BLaER1 (cell line): ENCODE measurements around the gene TOE1.
A peak's percentile ranks its signal among the peaks of the same experiment; 100 is the strongest.

Source experiments
- H3K27ac ChIP-seq: shearing (Covaris generic); formaldehyde crosslinking; 2 replicates; pipeline ENCODE4 v1.8.1; 2022
- H3K27me3 ChIP-seq: shearing (Covaris generic); formaldehyde crosslinking; 2 replicates; pipeline ENCODE4 v1.8.1; 2022
- H3K36me3 ChIP-seq: shearing (Covaris generic); formaldehyde crosslinking; 2 replicates; pipeline ENCODE4 v1.8.1; 2022
- H3K4me1 ChIP-seq: shearing (Covaris generic); formaldehyde crosslinking; 2 replicates; pipeline ENCODE4 v1.8.1; 2022
- H3K4me2 ChIP-seq: shearing (Covaris generic); formaldehyde crosslinking; 2 replicates; pipeline ENCODE4 v1.8.1; 2022
- H3K4me3 ChIP-seq: shearing (Covaris generic); formaldehyde crosslinking; 2 replicates; pipeline ENCODE4 v1.8.1; 2022
- H3K9ac ChIP-seq: shearing (Covaris generic); formaldehyde crosslinking; 2 replicates; pipeline ENCODE4 v1.8.1; 2022
- H3K9me3 ChIP-seq: shearing (Covaris generic); formaldehyde crosslinking; 2 replicates; pipeline ENCODE4 v1.8.1; 2022
- H4K20me1 ChIP-seq: shearing (Covaris generic); formaldehyde crosslinking; 2 replicates; pipeline ENCODE4 v1.8.1; 2022
- Cebpa-rat ChIP-seq: shearing (Covaris generic); IDR thresholded peaks from 2 replicates; pipeline ENCODE4 v1.8.1; 2022

TOE1 gene

DNA sequence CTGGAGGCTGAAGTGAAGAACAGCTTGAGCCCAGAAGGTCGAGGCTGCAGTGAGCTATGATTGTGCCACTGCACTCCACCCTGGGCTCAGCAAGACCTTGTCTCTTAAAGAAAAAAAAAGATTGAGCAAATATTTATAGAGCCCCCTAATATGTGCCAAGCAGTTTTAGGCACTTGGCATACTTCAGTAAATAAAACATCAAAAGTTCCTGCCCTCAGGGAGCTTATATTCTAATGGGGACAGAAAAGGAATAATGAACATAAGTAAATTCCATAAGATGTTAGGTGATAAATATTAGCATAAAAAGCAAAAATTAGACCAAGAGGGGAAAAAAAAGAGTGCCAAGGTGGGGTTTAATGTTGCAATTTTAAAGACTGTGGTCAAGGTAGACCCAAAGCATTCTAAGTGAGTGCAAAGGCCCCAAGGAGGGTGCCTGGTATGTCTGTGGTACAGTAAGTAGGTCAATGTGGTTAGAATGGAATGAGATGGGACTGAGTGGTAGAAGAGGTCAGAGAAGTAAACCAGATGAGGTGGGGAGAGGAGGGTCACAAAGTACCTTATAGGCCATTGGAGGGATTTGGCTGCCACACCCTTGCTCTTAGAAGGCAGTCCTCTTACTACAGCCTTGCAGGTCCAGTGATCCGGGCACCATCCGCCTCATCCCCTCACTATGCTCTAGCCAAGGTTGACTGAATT is 2.2 kb upstream of the TOE1 start:
- Histone ChIP-seq H3K9ac (no peak overlapping the region), H3K9me3 (no peaks in the 10 kb centered on the region), H4K20me1 (no peaks in the 10 kb centered on the region), H3K4me1 (peaks cover 57% of the 10 kb centered on the region), H3K27ac (no peak overlapping the region), H3K27me3 (no peaks in the 10 kb centered on the region), H3K4me2 (peak overlapping the region; percentile 83), H3K4me3 (no peak overlapping the region), H3K36me3 (peaks cover 28% of the 10 kb centered on the region)
- TF ChIP-seq Cebpa-rat = no peak

DNA sequence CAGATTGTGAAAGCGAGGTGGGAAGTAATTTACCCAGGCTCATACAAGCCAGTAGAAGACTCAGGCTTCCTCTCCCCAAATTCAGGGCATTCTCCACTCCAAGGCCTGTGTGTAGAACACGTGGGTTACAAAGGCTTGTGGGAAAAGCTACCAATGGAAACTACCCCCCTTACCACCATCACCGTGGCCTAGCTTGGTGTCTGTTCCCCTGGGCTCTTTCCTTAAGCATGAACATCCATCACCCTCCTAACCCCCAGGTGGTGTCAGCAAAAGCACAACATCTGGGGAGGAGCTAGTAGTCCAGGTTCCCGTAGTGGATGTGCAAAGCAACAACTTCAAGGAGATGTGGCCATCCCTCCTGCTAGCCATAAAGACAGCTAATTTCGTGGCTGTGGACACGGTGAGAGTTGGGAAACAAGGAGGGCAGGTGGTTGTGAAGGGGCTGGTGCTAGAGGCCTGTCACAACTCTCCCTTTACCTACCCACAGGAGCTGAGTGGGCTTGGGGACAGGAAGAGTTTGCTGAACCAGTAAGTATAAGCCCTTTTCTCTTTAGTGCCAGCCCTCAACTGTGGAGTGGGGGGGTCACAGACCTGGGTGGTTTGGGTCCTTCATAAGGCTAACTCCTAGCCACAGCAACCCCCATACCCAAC is 971 bp downstream of the TOE1 start:
- H3K9me3 ChIP-seq = no peaks in the 10 kb centered on the region
- H3K9ac ChIP-seq = peak overlapping the region; percentile 97
- H3K4me1 ChIP-seq = peaks cover 44% of the 10 kb centered on the region
- H3K4me3 ChIP-seq = peak overlapping the region; percentile 82
- peaks cover 44% of the 10 kb centered on the region for H3K36me3 ChIP-seq
- TF ChIP-seq Cebpa-rat = no peak
- H3K27me3 ChIP-seq = no peaks in the 10 kb centered on the region
- no peaks in the 10 kb centered on the region for H4K20me1 ChIP-seq
- peak overlapping the region; percentile 83 for H3K4me2 ChIP-seq
- peak overlapping the region; percentile 97 for H3K27ac ChIP-seq

- Histone ChIP-seq H3K36me3 (peaks cover 53% of the 10 kb centered on the region), H3K4me2 (no peak overlapping the region), H3K27ac (no peak overlapping the region)
Observed at GRCh38 chr1:45344499-45344898, 4.5 kb downstream of the TOE1 start.

GRCh38 chr1:45345014-45345413 is 5.0 kb downstream of the TOE1 start:
- Histone ChIP-seq H3K36me3 (peaks cover 53% of the 10 kb centered on the region), H3K4me3 (no peak overlapping the region), H3K4me1 (peaks cover 27% of the 10 kb centered on the region), H3K4me2 (no peak overlapping the region), H3K27ac (no peak overlapping the region), H3K27me3 (no peaks in the 10 kb centered on the region), H3K9me3 (no peaks in the 10 kb centered on the region), H3K9ac (no peak overlapping the region), H4K20me1 (no peaks in the 10 kb centered on the region)
- no peak for TF ChIP-seq Cebpa-rat

More at GRCh38 chr1:45344499-45344898, 4.5 kb downstream of the TOE1 start:
- H3K9me3 ChIP-seq = no peaks in the 10 kb centered on the region
- H3K4me1 ChIP-seq = peaks cover 27% of the 10 kb centered on the region
- no peaks in the 10 kb centered on the region for H3K27me3 ChIP-seq
- no peak overlapping the region for H3K9ac ChIP-seq
- H3K4me3 ChIP-seq = no peak overlapping the region
- TF ChIP-seq Cebpa-rat = no peak
- no peaks in the 10 kb centered on the region for H4K20me1 ChIP-seq

- no peak overlapping the region for H3K4me2 ChIP-seq
- H3K9me3 ChIP-seq = no peaks in the 10 kb centered on the region
- H4K20me1 ChIP-seq = no peaks in the 10 kb centered on the region
- no peak overlapping the region for H3K9ac ChIP-seq
- TF ChIP-seq Cebpa-rat = no peak
- H3K4me3 ChIP-seq = no peak overlapping the region
- H3K27me3 ChIP-seq = no peaks in the 10 kb centered on the region
- no peak overlapping the region for H3K27ac ChIP-seq
- H3K36me3 ChIP-seq = peaks cover 53% of the 10 kb centered on the region
- peaks cover 17% of the 10 kb centered on the region for H3K4me1 ChIP-seq
Observed at GRCh38 chr1:45346473-45346872, 6.5 kb downstream of the TOE1 start.

DNA sequence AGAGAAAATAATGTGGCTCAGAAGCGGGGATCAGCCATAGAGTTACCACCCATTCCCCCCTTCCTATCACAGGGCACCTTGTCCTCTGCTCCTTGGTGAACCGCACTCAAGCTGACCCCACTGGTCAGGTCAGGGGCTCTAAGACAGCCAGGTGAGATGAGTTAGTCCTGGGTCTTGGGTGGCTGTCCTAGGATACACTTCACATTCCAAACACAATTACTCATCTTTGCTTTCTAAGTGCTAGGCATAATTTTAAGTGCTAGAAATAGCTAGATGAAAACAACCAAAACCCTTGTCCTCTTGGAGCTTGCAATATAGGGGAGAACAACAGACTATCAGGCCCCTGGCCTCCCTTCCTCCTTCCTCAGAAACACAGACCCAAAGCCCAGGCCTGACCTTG is 8.1 kb downstream of the TOE1 start:
- Histone ChIP-seq H4K20me1 (no peaks in the 10 kb centered on the region), H3K27me3 (no peaks in the 10 kb centered on the region), H3K4me1 (peaks cover 1% of the 10 kb centered on the region), H3K9me3 (no peaks in the 10 kb centered on the region), H3K4me2 (no peak overlapping the region), H3K4me3 (no peak overlapping the region), H3K9ac (no peak overlapping the region), H3K36me3 (peaks cover 38% of the 10 kb centered on the region), H3K27ac (no peak overlapping the region)
- no peak for TF ChIP-seq Cebpa-rat

- Histone ChIP-seq H3K36me3 (peaks cover 32% of the 10 kb centered on the region), H3K27ac (no peak overlapping the region), H3K4me1 (no peaks in the 10 kb centered on the region), H3K9ac (no peak overlapping the region), H3K9me3 (no peaks in the 10 kb centered on the region), H3K4me2 (no peak overlapping the region), H3K27me3 (no peaks in the 10 kb centered on the region), H3K4me3 (no peak overlapping the region), H4K20me1 (no peaks in the 10 kb centered on the region)
- no peak for TF ChIP-seq Cebpa-rat
Observed at GRCh38 chr1:45348609-45348965, 8.6 kb downstream of the TOE1 start.

DNA sequence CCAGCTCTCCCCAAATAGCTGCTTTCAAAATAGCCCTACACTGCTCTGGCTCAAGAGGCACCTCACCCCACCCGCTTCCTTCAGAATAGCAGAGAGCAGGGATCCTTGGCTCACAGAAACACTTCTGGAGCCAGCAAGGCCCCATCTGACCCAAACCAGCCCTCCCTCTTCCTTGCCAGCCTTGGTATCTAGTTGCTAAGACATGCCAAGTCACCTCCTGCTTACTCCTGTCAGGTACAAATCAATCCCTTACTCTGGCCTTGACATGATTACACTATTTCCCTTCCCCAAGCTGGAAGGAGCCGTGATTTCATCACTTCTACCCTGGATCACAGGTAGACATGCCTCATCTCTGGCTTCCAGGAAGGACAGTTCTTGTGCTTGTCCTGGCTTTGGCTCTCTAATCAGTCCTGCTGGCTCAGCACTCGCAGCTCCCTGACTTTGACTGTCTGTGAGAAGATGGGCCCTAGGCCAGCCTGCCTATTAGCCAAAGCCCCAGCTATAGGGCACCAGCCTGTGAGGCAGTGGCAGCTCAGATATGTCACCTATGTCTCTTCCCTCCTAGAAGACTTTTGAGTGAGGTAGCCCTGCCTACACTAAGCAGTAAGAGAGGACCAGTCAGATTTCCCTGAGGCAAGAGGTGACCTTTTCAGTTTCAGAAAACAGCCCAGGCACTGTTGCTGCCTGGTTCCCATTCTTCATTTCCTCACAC is 9.2 kb downstream of the TOE1 start:
- TF ChIP-seq Cebpa-rat = no peak
- Histone ChIP-seq H3K27me3 (no peaks in the 10 kb centered on the region), H3K27ac (no peak overlapping the region), H3K4me2 (no peak overlapping the region), H3K9me3 (no peaks in the 10 kb centered on the region), H3K9ac (no peak overlapping the region), H3K36me3 (peaks cover 27% of the 10 kb centered on the region), H3K4me3 (no peak overlapping the region), H3K4me1 (no peaks in the 10 kb centered on the region), H4K20me1 (no peaks in the 10 kb centered on the region)

DNA sequence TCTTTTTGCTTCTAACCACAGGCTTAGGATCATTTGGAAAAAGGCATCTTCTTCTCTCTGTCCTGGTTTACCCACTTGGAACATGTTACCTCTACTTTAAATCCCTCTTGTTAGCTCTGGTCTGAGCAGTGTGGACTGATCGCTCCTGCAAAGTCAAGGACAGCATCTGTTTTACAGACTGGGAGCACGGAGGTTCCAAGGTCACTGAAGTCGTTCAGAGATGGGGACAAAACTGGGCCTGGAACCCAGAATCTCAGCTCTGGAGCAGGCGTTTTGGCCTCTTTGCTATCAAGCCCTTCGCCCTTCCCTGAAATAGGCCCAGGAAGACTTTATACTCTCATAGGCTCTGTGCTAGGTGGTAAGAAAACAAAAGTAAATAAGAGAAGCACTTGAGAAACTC is 11.5 kb downstream of the TOE1 start:
- peaks cover 3% of the 10 kb centered on the region for H3K36me3 ChIP-seq
- no peaks in the 10 kb centered on the region for H3K27me3 ChIP-seq
- no peak overlapping the region for H3K4me2 ChIP-seq
- no peak overlapping the region for H3K9ac ChIP-seq
- no peak for TF ChIP-seq Cebpa-rat
- no peaks in the 10 kb centered on the region for H3K9me3 ChIP-seq
- no peak overlapping the region for H3K27ac ChIP-seq
- no peaks in the 10 kb centered on the region for H4K20me1 ChIP-seq
- no peak overlapping the region for H3K4me3 ChIP-seq
- H3K4me1 ChIP-seq = no peaks in the 10 kb centered on the region

DNA sequence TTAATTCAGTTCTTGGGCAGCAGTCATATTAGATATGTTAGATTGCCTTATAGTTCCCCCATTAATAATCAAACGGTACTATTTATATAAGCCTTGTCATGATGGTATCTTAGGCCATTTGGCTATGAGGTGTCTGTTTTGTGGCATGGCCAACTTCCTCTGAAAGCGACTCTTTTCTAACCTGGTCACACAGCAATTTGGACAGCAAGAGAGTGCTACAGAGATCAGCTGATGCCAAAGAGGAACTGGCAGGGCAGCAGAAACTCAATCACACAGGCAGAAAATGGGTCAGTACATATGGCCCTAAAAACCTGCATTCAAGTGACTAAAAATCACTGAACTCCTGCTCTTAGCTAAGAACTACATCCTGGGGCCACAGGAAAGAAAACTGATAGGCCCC is 13.7 kb downstream of the TOE1 start:
- Histone ChIP-seq H3K4me3 (no peak overlapping the region), H4K20me1 (no peaks in the 10 kb centered on the region), H3K27ac (no peak overlapping the region), H3K27me3 (no peaks in the 10 kb centered on the region), H3K9me3 (no peaks in the 10 kb centered on the region), H3K9ac (no peak overlapping the region), H3K4me2 (no peak overlapping the region), H3K36me3 (no peaks in the 10 kb centered on the region), H3K4me1 (no peaks in the 10 kb centered on the region)
- TF ChIP-seq Cebpa-rat = no peak
